Tibial nerve (tissue), 4 donors: ENCODE measurements around the gene CD226.

ENCODE experiments used
- CTCF ChIP-seq, 5 experiments: fragments of 200-600 bp in 3 of 5; fragments of 450-650 bp in 2 of 5; sonication (generic) in 3 of 5; IDR thresholded peaks; one replicate each; pipeline ENCODE4 v1.5.1; 2016 to 2019; ENCODE audit warnings: antibody characterized with exemption in 5 of 5, mild to moderate bottlenecking in 3 of 5, moderate library complexity in 2 of 5
- EP300 ChIP-seq, 2 donors: sonication (generic); formaldehyde crosslinking; IDR thresholded peaks; one replicate each; pipeline ENCODE4 v1.6.1; 2017; ENCODE audit warnings: antibody characterized with exemption in 2 of 2, mild to moderate bottlenecking in 1 of 2

- no peak for TF ChIP-seq EP300 (IDR thresholded peaks at IDR 0.05)
- TF ChIP-seq CTCF (IDR thresholded peaks at IDR 0.05) = no peak
These were observed 5.5 kb upstream of the CD226 start for GRCh38 chr18:69953191-69953590.
